Vagina (tissue), 2 donors: ENCODE data around the gene PAK1IP1.

Source experiments
- CTCF ChIP-seq, 3 experiments: fragments of 450-650 bp in 2 of 3; fragments of 200-600 bp in 1 of 3; sonication (generic) in 1 of 3; IDR thresholded peaks; one replicate each; pipeline ENCODE4 v1.5.1; 2017 to 2019; ENCODE audit warnings: antibody characterized with exemption in 3 of 3, mild to moderate bottlenecking in 2 of 3, moderate library complexity in 2 of 3
- POLR2A ChIP-seq, 2 donors: fragments of 450-650 bp; IDR thresholded peaks; one replicate each; pipeline ENCODE4 v1.6.1; 2017; ENCODE audit warnings: antibody characterized with exemption in 2 of 2, mild to moderate bottlenecking in 2 of 2, moderate library complexity in 2 of 2

DNA sequence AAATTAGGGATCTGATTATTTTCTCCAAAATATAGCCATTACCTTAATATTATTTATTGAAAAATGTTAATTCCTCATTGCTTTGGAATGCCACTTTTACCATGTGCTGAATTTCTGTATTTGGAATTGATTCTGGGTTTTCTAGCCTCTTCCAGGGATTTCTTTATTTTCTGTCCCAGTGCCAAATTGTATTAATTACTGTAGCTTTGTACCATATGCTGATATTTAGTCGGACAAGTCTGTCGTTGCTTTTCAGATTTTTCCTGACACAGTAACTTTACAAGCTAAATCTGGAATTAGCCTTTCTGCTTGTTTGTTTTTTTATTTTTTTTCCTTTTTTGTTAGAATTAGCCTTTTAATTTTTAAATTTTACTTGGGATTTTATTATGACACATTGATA lies 42.0 kb downstream of the PAK1IP1 start:
- no peak for TF ChIP-seq CTCF (IDR thresholded peaks at IDR 0.05)
- TF ChIP-seq POLR2A (IDR thresholded peaks at IDR 0.05), result no peak
